ENCODE measurements around the gene NRN1.
"Not testable (repeated sequence)": the region's sequence is repeated elsewhere in the genome, so short reads cannot be mapped to it uniquely, and the experiment has no call there.

Gene NRN1, protein sequence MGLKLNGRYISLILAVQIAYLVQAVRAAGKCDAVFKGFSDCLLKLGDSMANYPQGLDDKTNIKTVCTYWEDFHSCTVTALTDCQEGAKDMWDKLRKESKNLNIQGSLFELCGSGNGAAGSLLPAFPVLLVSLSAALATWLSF

DNA sequence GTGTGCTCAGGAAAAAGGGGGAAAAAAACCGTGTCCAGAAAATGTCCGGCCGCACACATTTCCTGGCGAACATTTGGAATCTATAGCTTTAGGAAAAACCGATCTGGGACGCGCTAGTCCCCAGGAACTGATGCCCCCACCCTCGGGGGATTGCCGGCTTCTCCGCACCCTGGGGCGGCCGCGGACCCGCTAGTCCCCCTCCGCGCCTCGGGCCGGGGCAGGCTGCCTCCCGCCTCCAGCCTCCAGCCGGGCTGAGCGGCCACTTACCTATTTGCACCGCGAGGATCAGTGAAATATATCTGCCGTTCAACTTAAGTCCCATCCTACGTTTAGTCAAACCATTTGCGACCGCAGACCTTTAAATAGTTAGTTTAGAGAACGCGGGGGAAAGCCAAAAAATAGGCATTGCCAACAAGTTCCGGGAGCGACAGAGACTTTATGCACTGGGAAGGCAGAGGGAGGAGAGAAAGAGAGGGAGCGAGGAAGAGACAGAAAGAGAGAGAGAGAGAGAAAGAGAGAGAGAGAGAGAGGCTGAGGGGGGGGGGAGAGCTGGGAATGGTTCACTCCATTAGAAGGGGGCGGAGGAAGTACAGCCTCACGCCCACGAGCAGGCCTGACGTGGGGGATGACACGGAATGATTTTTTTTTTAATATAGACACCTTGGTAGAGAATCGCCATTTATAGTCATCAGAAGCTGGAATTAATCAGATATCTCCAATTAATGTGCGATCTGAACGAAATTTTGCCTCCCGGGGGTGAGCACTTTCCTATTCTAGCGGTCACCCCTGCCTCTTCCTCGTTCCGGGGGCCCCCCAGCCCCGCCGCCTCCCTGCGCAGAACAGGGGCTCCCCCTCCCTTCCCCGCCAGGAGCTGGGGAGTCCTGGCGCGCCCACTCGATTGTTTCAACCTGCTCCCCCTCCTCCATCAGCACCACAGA is at the start of gene NRN1:
Gene NRN1 (minus strand): TSS at position 498 of the 938 bp plus-strand sequence. CDS start 176 bp downstream, at position 322.
- no peak for DNase-seq

DNA sequence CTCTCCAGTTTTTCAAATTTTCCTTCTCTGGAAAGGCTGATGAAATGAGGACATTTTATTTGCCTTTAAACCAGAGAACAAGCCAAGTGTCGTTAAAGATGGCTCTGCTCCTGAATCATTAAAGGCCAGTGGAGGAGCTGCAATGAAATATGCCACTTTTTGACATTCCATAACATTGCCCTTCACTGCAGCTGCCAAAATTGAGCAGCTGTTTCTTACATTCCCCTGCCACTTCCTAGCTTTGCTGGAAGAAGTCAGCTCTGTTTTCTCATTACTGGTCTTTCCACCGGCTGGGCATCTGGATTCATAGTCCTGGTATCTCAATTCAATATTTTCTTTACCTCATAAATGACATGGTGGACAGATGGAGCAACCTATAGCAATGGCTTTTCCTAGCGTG is 45.5 kb upstream of the NRN1 start:
- DNase-seq, result no peak

DNA sequence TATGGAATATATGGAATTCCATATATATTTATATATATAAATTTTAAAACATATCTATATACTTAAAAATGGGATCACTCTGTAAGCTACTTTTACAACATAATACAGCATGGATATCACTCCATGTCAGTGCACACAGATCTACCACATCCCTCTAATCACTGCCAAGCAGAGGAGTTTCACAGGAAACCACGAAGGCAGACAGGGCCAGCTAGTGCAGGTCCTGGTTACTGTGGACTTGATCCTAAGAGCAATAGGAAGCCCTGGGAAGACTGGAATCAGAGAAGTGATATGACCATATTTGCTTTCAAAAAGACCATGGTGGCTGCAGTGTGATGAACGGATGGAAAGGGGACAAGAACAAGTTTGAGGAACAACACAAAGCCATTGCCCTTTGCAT is 40.0 kb upstream of the NRN1 start:
- no peak for DNase-seq

DNA sequence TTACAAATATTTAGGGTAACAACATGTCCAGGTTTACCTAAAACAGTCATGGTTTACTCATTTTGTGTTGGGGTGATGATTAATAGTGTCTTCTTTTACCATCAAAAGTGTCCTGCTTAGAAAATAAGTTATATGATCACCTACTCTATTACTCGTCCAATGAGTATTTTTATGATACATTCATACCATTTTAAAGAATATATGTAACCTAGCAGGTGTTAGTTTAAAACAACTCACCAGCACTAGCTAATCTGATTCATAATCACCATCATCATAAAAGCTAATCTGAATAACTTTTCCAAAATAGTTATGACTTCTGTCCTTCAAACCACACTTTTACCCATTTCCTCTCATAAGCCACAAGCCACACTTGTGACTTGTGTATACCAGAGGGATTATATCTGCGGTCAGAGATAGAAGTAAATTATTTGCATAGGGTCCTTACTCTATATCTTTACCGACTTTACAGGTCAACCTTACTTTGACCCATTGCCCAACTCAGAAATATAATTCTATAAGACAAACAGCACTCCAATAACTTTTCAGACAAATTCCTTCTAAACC is 33.3 kb upstream of the NRN1 start:
- DNase-seq, result no peak

DNA sequence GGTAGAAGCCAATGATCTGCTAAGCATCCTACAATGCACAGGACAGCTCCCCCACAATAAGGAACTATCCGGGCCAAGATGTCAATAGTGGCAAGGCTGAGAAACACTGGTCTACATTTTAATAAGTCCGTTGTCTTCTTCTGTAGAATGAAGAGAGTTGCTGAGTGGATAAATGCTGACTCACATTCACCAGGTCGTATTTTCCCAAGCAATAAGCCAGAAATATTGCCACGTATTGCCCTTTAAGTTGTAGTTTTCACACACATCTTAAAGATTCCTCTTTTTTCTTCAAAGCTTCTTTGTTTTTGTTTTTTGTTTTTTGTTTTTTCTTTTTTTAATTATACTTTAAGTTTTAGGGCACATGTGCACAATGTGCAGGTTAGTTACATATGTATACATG is 30.5 kb upstream of the NRN1 start:
- no peak for DNase-seq

DNA sequence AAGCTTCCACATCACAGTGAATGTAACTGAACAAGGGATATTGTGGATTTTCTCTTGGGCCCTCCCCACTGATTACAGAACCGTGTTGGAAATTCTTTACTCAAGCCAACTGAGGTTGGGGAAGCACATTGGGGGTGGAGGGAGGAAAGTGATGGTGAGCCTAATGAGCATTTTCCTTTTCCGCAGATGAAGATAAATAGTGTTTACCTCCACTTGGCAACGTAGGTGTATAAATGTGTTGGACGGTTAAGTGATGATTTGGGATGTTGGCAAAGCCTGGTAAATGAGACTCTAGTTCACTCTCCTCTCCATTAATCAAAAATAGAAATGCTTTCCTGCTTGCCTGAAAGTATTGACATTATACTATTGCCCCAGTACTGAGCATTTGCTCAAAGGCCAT is 27.1 kb upstream of the NRN1 start:
- DNase-seq, result no peak

DNA sequence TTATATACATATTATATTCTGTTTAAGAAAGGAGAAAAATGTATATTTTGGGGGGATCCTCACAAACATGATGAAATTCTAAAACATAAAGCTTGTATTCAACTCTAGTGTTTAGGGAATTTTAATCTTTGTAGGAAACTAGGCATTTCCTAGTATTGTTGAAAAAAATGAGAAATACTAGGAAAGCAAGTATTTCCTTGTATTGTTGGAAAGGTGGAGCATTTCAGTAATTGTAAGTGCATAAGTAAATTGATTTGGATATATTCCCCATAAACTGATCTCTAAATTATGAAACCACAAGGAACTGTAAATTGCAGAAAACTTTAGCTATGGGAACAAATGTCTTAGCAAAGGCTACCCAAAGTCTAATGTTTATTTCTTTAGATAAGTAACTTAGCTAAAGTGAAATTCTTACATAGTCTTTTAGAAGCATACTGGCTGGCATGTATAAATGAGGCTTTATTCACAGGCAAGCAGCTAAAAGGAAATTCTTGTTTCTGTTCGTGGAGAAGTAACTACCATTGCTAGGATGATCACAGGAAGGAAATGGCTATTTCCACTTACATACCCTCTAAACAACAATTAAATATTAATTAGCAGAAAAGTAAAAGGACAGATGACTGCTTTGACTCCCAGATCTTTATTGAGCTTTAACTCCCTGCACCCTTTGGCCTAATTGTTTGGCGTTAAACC is 19.9 kb upstream of the NRN1 start:
- DNase-seq, result no peak

DNA sequence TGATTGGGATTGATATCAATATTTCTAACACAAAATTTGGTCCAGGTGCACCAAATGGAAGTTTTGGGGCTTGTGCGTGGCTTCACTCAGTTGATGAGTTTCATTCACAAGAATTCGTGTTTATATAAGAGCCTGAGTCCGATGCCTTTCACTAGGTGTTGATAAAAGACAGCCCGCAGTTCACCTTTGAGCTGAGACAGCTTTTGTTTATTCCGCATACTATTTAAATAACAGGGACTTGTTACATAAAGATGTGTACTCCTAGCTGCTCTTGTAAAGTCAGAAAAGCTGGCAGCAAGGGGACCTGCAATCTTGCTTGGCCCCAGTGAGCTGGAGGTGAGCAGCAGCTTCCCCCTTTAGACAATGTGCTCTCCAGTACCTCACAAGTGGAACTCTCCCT is 19.0 kb upstream of the NRN1 start:
- DNase-seq, result no peak

DNA sequence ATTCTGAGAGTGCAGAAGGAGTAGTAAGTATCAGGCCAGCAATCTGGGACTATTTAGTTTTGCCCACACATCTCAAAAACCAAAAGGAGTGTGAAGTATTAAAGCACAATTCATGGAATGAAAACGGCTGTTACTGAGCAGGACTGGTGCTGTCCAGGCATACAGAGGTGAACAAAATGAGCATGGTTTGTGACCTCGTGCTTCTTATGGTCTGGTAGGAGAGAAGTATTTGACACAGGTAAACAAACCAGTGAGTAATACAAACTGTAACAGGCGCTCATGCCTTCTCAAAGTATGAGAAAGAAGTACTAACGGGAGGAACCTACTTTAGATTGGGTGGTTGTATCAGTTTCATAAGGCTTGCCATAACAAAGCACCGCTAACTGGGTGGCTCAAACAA is 17.5 kb upstream of the NRN1 start:
- DNase-seq, result no peak

DNA sequence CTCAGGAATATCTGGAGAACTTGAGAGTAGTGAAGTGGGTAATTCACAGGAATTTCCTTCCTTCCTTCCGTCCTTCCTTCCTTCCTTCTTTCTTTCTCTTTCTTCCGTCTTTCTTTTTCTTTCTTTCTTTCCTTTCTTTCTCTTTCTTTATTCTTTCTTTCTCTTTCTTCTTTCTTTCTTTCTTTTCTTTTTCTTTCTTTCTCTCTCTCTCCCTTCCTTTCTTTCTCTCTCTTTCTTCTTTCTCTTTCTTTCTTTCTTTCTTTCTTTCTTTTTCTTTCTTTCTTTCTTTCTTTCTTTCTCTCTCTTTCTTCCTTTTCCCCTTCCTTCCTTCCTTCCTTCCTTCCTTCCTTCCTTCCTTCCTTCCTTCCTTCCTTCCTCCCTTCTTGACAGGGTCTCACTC is 16.1 kb upstream of the NRN1 start:
- DNase-seq, result not testable (repeated sequence)

DNA sequence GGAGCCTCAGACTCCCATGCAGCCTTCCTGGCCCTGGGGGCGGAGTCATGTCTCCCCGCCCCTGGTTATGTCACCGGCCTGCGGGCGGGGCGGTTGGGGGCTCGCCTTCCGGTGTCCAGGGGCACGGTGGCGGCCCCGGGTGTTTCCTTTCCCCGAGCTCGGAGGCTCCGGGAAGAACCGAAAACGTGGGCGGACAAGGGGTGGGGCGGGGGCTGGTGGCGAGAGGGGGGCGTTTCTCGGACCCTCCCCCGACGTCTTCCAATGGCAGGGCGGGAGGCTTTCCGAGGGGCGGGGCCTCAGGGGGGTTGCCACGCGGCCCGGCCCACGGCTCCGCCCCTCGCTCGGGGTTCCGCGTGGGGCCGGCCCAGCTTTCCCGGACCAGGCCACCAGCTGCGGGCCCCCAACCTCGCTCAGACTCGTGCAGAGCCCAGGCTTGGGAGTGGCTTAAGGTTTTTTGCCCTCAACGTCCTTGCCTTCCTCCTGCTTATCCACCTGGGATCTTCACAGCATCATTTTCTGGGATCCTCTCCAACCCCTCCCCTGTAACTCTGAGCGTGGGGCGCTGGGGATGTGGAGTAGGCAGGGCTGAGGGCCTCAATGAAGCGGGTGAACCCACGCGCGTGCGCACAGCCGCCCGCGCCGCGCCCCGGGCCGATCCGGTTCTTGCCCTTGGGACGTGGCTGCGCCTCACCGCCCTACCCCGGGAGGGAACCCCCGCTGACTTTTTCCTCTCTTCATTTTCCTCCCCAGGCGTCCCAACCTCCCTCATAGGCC is 2.1 kb upstream of the NRN1 start:
- DNase-seq, result peak; percentile 38

DNA sequence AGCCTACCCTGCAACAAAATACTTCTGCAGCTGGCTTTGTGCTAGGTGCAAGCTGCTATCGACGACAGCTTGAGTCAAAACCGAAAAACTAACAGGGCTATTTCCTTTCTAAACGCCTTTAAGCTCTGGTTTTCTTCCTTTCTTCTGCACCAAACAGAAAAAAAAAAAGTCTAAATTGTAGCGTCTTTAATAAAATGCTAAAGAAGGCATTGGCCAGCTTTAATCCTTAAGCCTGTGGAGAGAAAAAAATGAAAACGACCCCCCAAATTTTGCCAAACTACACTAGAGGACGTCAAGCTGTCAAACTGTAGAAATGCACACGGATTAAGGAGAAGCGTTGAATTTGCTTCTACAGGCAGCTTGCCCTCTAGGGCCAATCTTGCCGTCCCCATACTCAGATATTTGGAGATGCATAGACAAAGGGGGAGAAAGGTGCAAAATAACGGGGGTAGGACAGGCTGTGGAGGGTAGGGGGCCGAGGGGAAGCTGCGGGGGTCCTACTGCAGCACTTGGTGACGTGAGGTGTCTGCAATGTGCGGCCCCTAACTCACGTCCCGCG is 1.4 kb upstream of the NRN1 start:
- DNase-seq, result no peak

DNA sequence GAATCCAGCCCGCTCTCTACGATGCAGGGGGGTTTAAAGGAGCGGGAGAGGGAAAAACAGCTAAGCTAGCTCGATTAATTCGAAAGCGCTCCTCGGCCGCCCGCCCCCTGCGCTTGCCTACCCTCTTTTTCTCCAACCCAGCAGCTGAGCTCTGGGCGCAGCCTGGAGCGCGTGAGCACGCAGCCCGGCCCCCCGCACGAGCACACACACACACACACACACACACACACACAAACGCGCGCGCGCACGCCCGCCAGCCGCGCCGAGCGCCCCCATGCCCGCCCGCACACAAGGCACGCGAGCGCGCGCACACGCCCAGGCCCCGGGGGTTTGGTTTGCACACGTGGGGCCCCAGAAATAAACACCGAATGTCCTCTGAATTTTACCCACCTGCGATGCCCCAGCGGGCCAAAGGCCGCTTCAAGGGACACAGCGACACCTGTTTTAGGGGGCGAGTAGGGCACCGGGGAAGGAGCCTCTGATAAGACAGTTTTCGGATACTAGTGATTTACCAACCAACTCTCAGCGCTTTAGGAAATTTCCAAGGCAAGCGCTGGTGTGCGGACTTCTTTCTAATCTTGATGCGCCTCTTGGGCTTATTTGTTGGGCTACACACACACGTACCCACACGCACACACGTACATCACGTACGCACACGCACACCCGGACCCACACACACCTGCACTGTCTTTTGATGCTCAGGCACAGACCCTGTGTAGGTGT is 802 bp upstream of the NRN1 start:
- no peak for DNase-seq

DNA sequence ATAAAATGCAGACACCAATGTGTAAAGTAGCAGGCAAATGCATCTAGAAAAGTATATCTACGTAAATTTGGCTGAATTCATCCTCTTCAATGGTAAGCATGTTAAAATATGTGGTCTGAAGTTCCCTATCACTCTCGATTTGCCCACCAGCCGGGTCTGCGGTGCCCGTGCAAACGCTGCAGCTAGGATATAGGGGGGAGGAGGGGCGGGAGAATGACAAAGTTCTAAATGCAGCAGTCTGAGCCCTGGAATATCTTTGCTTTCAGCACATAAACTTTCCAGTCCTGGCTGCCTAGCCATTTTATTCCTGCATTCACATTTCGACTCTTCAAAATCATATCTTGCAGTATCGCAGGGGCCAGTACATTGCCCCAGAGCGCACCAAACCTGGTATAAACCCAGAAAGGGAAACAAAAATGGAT is 708 bp downstream of the NRN1 start:
- DNase-seq, result no peak

DNA sequence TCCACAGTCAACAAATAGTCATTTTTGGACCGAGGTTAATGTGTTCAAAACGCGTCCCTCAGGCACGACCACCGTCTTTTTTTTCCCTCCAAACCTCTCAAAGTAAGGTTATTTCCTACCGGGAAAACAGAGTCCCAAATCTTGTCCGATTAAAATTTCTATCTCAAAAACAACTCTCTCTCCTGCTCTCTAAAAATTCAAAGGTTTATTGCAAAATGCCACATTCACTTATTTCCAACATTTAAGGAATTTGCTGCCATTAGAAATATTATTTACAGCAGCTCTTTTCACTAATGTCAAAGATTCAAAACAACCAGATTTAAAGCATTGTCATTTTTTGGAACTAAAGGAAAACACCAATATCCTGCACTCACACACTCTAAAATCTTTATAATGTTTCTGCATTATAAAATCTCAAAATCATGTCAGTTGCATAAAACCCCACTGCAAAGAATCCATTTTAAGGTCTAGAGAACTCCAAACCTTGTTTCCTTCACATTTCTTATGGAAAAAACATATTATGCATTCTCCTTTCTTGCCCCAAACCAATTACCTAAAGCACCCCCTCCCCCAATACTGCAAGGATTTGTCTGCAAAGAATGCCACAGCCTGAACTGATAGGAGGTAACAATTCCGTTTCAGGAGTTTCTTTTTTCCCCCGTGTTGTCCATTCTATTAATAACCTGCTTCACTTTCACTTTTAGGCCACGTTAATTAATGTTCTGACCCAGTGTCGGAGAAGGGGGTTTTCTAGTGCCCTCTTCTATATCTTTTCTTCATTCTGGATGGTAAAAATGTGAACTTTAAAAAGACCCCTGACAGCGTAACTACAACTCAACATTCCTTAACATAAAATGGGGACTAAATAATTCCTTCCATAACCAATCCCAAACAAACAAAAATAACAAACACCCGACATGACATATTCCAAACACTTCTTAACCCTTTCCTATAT is 1.4 kb downstream of the NRN1 start:
- no peak for DNase-seq

DNA sequence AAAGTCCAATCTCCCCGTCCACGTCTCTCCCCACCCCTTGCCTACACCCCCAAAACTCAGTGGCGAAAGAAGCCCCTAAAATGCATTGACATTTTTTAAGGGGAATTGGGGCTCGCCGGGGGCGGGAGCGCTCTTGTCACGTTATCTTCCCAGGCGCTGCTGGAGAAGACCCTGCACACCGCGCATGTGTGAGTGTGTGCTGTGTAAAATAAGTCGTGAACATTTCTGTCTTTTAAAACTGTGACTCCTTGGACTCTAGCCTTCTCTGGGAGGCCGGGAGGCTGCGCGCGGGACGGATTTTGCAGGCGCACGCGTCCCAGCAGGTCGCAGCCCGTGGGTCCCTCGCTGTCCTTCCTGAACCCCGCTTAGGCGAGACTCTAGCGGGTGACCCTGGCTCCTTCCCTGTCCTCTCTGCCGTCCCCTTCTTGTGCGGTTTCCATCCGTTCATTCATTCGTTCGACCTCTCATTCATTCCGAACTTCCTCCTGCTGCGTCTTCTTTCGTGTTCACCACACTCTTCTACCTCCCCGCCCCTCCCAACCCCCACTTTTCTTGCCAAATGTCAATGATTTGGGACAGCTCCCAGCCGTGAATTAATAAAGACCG is 2.2 kb downstream of the NRN1 start:
- no peak for DNase-seq

DNA sequence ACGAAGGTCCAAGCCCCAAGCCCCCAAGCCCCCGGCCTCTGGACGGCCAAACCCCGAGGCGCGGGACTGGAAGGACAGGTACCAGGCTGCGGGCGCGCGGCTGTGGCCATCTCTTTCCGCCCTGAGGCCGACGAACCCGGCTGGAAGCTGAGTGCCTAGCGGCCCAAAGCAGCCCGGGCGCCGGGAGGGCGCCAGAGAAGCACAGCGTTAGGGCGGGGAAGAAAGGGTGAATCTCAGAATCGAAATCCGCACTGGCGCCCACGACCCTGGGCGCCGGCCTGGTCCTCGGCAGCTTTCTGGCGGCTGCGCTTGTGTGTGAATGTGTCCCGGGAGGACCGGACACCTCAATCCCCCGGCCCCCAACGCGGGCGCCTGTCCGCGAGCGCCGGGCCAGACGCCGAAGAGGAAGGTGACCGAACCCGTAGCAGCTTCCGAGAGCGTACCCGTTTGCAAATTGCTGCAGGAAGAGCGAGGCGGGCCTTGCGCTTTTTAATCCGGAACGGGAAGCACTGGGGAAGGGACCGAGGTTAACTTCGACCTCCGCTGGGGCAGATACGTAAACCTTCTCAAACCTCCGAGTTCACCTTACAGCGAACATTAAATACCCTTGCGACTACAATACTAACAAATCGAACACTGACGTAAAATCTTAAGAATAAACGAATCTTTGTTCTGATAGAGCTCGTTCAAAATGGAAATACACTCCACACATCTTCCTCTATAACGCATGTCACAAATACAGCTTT is 2.9 kb downstream of the NRN1 start:
- DNase-seq, result no peak

DNA sequence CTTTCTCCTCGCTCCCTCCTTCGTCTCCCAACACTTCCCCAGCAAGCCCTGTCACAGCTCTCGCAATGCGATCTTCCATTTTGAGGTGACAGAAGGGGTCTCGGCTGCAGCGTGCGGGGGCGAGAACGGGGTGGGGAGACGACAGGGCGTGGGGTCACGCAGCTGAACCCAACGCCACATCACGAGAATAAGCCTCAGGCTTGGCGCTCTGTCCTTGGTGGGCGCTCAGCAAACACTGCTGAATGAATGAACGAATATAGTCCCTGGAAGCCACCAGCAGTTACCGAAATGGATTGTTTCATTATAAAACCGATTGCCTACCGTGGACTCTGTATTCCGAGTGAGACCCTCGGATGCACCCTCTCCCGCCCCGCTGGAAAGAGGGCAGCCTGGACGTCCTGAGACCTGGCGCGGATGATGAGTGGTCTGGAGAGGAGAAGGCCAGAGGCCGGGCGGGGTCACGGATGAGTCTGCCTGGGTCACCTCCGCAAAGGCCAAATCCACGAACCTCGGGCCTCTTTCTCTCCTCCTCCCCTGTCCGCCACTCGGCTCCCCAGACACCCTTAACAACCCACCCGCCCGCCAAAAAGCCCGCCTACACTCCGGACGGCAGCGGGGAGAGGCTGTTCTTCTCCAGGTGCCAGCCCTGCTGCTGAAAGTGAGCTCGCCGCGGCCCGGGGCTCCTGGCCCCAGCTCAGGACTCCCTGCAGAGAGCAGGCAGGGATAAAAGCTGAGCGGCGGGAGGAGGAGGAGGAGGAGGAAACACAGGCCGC is 3.7 kb downstream of the NRN1 start:
- DNase-seq, result no peak

Data from CD4-positive, alpha-beta T cell treated with Interleukin-15 for 1 hour (primary cell).